GDM1 (cell line): ENCODE results near the gene CCNJ.
"Not testable (repeated sequence)": the region's sequence is repeated elsewhere in the genome, so short reads cannot be mapped to it uniquely, and the experiment has no call there.

Experiments
- DNase-seq: peaks from one replicate; lab custom pipeline; 2025; lab: John Stamatoyannopoulos, UW

Gene CCNJ

GRCh38 chr10:96043033-96043892, at the start of gene CCNJ:
TSS of gene CCNJ (plus strand) at chr10:96043583. CDS start at chr10:96044394, 811 bp downstream.
- peak; percentile 74 for DNase-seq

GRCh38 chr10:95994376-95994775, 49.0 kb upstream of the CCNJ start:
- DNase-seq: not testable (repeated sequence)

- DNase-seq: no peak
Measured at GRCh38 chr10:95998255-95998784, 45.1 kb upstream of the CCNJ start.

- DNase-seq: no peak
Measured at GRCh38 chr10:96013956-96014355, 29.4 kb upstream of the CCNJ start.

- no peak for DNase-seq
Measured at GRCh38 chr10:96014473-96015102, 28.8 kb upstream of the CCNJ start.

GRCh38 chr10:96017191-96017687, 26.1 kb upstream of the CCNJ start:
- peak; percentile 12 for DNase-seq

GRCh38 chr10:96021332-96021731, 22.1 kb upstream of the CCNJ start:
- DNase-seq: no peak

- no peak for DNase-seq
Measured at GRCh38 chr10:96022739-96023138, 20.6 kb upstream of the CCNJ start.

- no peak for DNase-seq
Measured at GRCh38 chr10:96023168-96023567, 20.2 kb upstream of the CCNJ start.

- DNase-seq: peak; percentile 9
Measured at GRCh38 chr10:96025566-96025965, 17.8 kb upstream of the CCNJ start.

GRCh38 chr10:96034625-96035024, 8.8 kb upstream of the CCNJ start:
- no peak for DNase-seq

- no peak for DNase-seq
Measured at GRCh38 chr10:96038476-96039387, 4.7 kb upstream of the CCNJ start.

- DNase-seq: no peak
Measured at GRCh38 chr10:96041146-96041545, 2.2 kb upstream of the CCNJ start.

- DNase-seq: peak; percentile 12
Measured at GRCh38 chr10:96043893-96044715, 721 bp downstream of the CCNJ start.

- DNase-seq: no peak
Measured at GRCh38 chr10:96044736-96045135, 1.4 kb downstream of the CCNJ start.

GRCh38 chr10:96046546-96046945, 3.2 kb downstream of the CCNJ start:
- DNase-seq: no peak

GRCh38 chr10:96047004-96047649, 3.7 kb downstream of the CCNJ start:
- no peak for DNase-seq

- not testable (repeated sequence) for DNase-seq
Measured at GRCh38 chr10:96047925-96048324, 4.5 kb downstream of the CCNJ start.

GRCh38 chr10:96049340-96049739, 6.0 kb downstream of the CCNJ start:
- no peak for DNase-seq

GRCh38 chr10:96053985-96054384, 10.6 kb downstream of the CCNJ start:
- DNase-seq: no peak
